Measurements from ENCODE around the gene SLC6A12. TPM values are rescaled to one million over a fixed set of nuclear protein-coding genes. Genes with fewer than 3 reads are reported as not detected.

The SLC6A12 gene
- total RNA-seq, 2 donors from 2014 or later: 0.33 to 6.7 TPM

- Histone ChIP-seq H3K27ac (no peak overlapping the region), H3K36me3 (replicated peaks in 1 of 2; ENCODE audit: insufficient read depth in 1 of 2, low read depth in 2 of 2) (no peaks in the 10 kb centered on the region), H3K9me3 (no peaks in the 10 kb centered on the region), H3K4me3 (no peak overlapping the region), H3K4me1 (no peaks in the 10 kb centered on the region), H3K27me3 (no peaks in the 10 kb centered on the region)
- ATAC-seq (no peak), DNase-seq (no peak)
- TF ChIP-seq POLR2A (IDR thresholded peaks at IDR 0.05) (no peak), CTCF (IDR thresholded peaks at IDR 0.05) (no peak)
- 64 to 82% methylated on average over 5 to 9 of the region's 9 CpGs for WGBS, 2 donors
- intact Hi-C loops (cut with DNase I): no loop called here
Measured at GRCh38 chr12:147242-147641, 66.7 kb downstream of the SLC6A12 start.

GRCh38 chr12:145369-145960 is 68.5 kb downstream of the SLC6A12 start:
- Histone ChIP-seq H3K36me3 (replicated peaks in 1 of 2; ENCODE audit: insufficient read depth in 1 of 2, low read depth in 2 of 2) (no peaks in the 10 kb centered on the region), H3K9me3 (no peaks in the 10 kb centered on the region), H3K27me3 (no peaks in the 10 kb centered on the region), H3K27ac (no peak overlapping the region), H3K4me3 (no peak overlapping the region), H3K4me1 (no peaks in the 10 kb centered on the region)
- intact Hi-C loops (cut with DNase I): no loop called here
- no peak for DNase-seq
- WGBS, 2 donors: 66 to 70% methylated on average over 13 to 14 of the region's 14 CpGs
- ATAC-seq: peak; percentile 33
- TF ChIP-seq CTCF (IDR thresholded peaks at IDR 0.05) (no peak), POLR2A (IDR thresholded peaks at IDR 0.05) (no peak)

- Histone ChIP-seq H3K27me3 (no peaks in the 10 kb centered on the region), H3K4me1 (no peaks in the 10 kb centered on the region), H3K9me3 (no peaks in the 10 kb centered on the region), H3K4me3 (no peak overlapping the region), H3K36me3 (replicated peaks in 1 of 2; ENCODE audit: insufficient read depth in 1 of 2, low read depth in 2 of 2) (no peaks in the 10 kb centered on the region), H3K27ac (no peak overlapping the region)
- TF ChIP-seq CTCF (IDR thresholded peaks at IDR 0.05) (no peak), POLR2A (IDR thresholded peaks at IDR 0.05) (no peak)
- intact Hi-C loops (cut with DNase I): no loop called here
- ATAC-seq (no peak), DNase-seq (no peak)
- 69 to 78% methylated on average over 5 of the region's 5 CpGs for WGBS, 2 donors
Measured at GRCh38 chr12:144650-145284, 69.2 kb downstream of the SLC6A12 start.

GRCh38 chr12:143964-144649 is 69.8 kb downstream of the SLC6A12 start:
- Histone ChIP-seq H3K4me3 (no peak overlapping the region), H3K27me3 (no peaks in the 10 kb centered on the region), H3K36me3 (replicated peaks in 1 of 2; ENCODE audit: insufficient read depth in 1 of 2, low read depth in 2 of 2) (no peaks in the 10 kb centered on the region), H3K9me3 (no peaks in the 10 kb centered on the region), H3K27ac (no peak overlapping the region), H3K4me1 (peaks cover 2% of the 10 kb centered on the region)
- DNase-seq: peak in 1 of 4 donors; percentile 35
- ATAC-seq: no peak
- 68 to 69% methylated on average over 15 to 19 of the region's 19 CpGs for WGBS, 2 donors
- intact Hi-C loops (cut with DNase I): no loop called here
- TF ChIP-seq CTCF (IDR thresholded peaks at IDR 0.05): no peak
- TF ChIP-seq POLR2A (IDR thresholded peaks at IDR 0.05): no peak

Data from body of pancreas (tissue), 4 donors.